HS-27A (cell line): ENCODE measurements around the gene NOA1.
A peak's percentile ranks its signal among the peaks of the same experiment; 100 is the strongest.

Experiments used
- DNase-seq: peaks from one replicate; pipeline ENCODE4 v3.0.0-alpha.2; 2012; ENCODE audit warnings: low read depth, missing footprints

The NOA1 gene

GRCh38 chr4:56977321-56978012, at the start of gene NOA1:
Gene NOA1 (minus strand): TSS chr4:56977606. CDS start chr4:56977585, 21 bp downstream.
- DNase-seq = peak; percentile 98

GRCh38 chr4:57023104-57023503, 45.7 kb upstream of the NOA1 start:
- peak; percentile 92 for DNase-seq

GRCh38 chr4:57020467-57021101, 43.2 kb upstream of the NOA1 start:
- DNase-seq = peak; percentile 31

GRCh38 chr4:57018980-57019379, 41.6 kb upstream of the NOA1 start:
- no peak for DNase-seq

GRCh38 chr4:57013543-57014120, 36.2 kb upstream of the NOA1 start:
- no peak for DNase-seq

GRCh38 chr4:56999751-57000150, 22.3 kb upstream of the NOA1 start:
- no peak for DNase-seq

- DNase-seq = no peak
Observed at GRCh38 chr4:56995525-56995924, 18.1 kb upstream of the NOA1 start.

- no peak for DNase-seq
Observed at GRCh38 chr4:56990109-56990905, 12.9 kb upstream of the NOA1 start.

GRCh38 chr4:56986952-56987351, 9.5 kb upstream of the NOA1 start:
- no peak for DNase-seq

- DNase-seq = no peak
Observed at GRCh38 chr4:56986192-56986591, 8.8 kb upstream of the NOA1 start.

GRCh38 chr4:56981795-56982201, 4.4 kb upstream of the NOA1 start:
- no peak for DNase-seq

- no peak for DNase-seq
Observed at GRCh38 chr4:56979421-56980072, 2.1 kb upstream of the NOA1 start.

GRCh38 chr4:56978750-56979303, 1.4 kb upstream of the NOA1 start, which contains the start of gene POLR2B:
Gene POLR2B (plus strand): TSS chr4:56978896. CDS start chr4:56978986, 90 bp downstream.
- DNase-seq = peak; percentile 87

- DNase-seq = no peak
Observed at GRCh38 chr4:56976837-56977320, 527 bp downstream of the NOA1 start.

- DNase-seq = no peak
Observed at GRCh38 chr4:56976283-56976836, 1.0 kb downstream of the NOA1 start.

- DNase-seq = no peak
Observed at GRCh38 chr4:56973336-56973735, 4.1 kb downstream of the NOA1 start.

GRCh38 chr4:56972809-56973208, 4.6 kb downstream of the NOA1 start:
- DNase-seq = no peak

- DNase-seq = no peak
Observed at GRCh38 chr4:56972389-56972788, 5.0 kb downstream of the NOA1 start.

- DNase-seq = no peak
Observed at GRCh38 chr4:56971383-56971782, 6.0 kb downstream of the NOA1 start.

GRCh38 chr4:56961107-56961500, 16.3 kb downstream of the NOA1 start:
- no peak for DNase-seq

GRCh38 chr4:56959100-56959499, 18.3 kb downstream of the NOA1 start:
- DNase-seq = no peak
